Fibroblast of lung (primary cell): ENCODE measurements around the gene MSI2.

Source experiments
- EZH2 ChIP-seq: IDR thresholded peaks from 2 replicates; pipeline ENCODE4 v1.5.1; 2012; ENCODE audit warnings: low read length, control low read depth, mild to moderate bottlenecking; ENCODE audit errors: missing control alignments
- TF ChIP-seq, protein P1 (sequence below), 2 donors: IDR thresholded peaks in 1 of 2; conservative IDR thresholded peaks in 1 of 2; 1 replicate in 1 of 2; 2 replicates in 1 of 2; pipeline ENCODE4 v1.5.1; 2011 to 2012; ENCODE audit warnings: low read length in 2 of 2, control low read depth in 1 of 2, inconsistent platforms in 1 of 2, low read depth in 1 of 2, mild to moderate bottlenecking in 1 of 2

GRCh38 chr17:57619061-57619937 is 363.0 kb downstream of the MSI2 start:
- TF ChIP-seq, protein P1, sequence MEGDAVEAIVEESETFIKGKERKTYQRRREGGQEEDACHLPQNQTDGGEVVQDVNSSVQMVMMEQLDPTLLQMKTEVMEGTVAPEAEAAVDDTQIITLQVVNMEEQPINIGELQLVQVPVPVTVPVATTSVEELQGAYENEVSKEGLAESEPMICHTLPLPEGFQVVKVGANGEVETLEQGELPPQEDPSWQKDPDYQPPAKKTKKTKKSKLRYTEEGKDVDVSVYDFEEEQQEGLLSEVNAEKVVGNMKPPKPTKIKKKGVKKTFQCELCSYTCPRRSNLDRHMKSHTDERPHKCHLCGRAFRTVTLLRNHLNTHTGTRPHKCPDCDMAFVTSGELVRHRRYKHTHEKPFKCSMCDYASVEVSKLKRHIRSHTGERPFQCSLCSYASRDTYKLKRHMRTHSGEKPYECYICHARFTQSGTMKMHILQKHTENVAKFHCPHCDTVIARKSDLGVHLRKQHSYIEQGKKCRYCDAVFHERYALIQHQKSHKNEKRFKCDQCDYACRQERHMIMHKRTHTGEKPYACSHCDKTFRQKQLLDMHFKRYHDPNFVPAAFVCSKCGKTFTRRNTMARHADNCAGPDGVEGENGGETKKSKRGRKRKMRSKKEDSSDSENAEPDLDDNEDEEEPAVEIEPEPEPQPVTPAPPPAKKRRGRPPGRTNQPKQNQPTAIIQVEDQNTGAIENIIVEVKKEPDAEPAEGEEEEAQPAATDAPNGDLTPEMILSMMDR (conservative IDR thresholded peaks at IDR 0.05 in 1 of 2, IDR thresholded peaks at IDR 0.05 in 1 of 2; ENCODE audit: low read depth in 1 of 2, low read length in 2 of 2): no peak
- TF ChIP-seq EZH2: no peak
